GM12878 (cell line): ENCODE results near the gene PHF21B. TPM values are rescaled to one million over a fixed set of nuclear protein-coding genes. Genes with fewer than 3 reads are reported as not detected.

Source experiments
- ATAC-seq: fragments of 200-7000 bp; cut with Tn5 transposase; 3 replicates; pipeline ENCODE4 v1.9.1; 2020; ENCODE audit warnings: mild to moderate bottlenecking, moderate library complexity
- BruUV-seq: library from RNA; stranded (reverse); fragments of 400-500 nt; replicated peaks from 2 replicates; lab custom pipeline; 2021; lab: Mats Ljungman, UMichigan
- CTCF ChIA-PET: fragments of 300-600 bp; sonication (Branson Sonifier 250); formaldehyde crosslinking; extraction: SDS; loops from one replicate; lab custom pipeline; 2021; ENCODE audit warnings: inconsistent platforms; lab: Yijun Ruan, JAX
- POLR2A ChIA-PET: fragments of 350-600 bp; formaldehyde crosslinking; extraction: SDS; loops from one replicate; lab custom pipeline; 2021; ENCODE audit warnings: inconsistent platforms; lab: Charles Lee
- RAD21 ChIA-PET: fragments of 300-600 bp; sonication (Branson Sonifier 250); formaldehyde crosslinking; loops from one replicate; lab custom pipeline; 2023; ENCODE audit warnings: antibody characterized with exemption; ENCODE audit not compliant: unreplicated experiment; lab: Charles Lee
- SMC1A ChIA-PET: fragments of 300-600 bp; sonication (Branson Sonifier 250); formaldehyde crosslinking; loops from one replicate; lab custom pipeline; 2023; ENCODE audit not compliant: unreplicated experiment, uncharacterized antibody; lab: Charles Lee
- DNase-seq: peaks from one replicate; pipeline ENCODE4 v3.0.0-alpha.2; 2011; ENCODE audit warnings: low read depth, low spot score
- FAIRE-seq: peaks from 3 replicates; lab custom pipeline; 2011; peaks lifted over from hg19 to GRCh38; lab: Jason Lieb, UNC
- H2AFZ ChIP-seq: 2 replicates; pipeline ENCODE4 v1.6.0; 2011; ENCODE audit warnings: low read depth, low read length, control low read depth; ENCODE audit not compliant: control insufficient read depth
- H3K27ac ChIP-seq: 2 replicates; pipeline ENCODE4 v1.5.1; 2011; ENCODE audit warnings: control low read depth; ENCODE audit not compliant: control insufficient read depth, insufficient read depth
- H3K27me3 ChIP-seq, 2 experiments: replicated peaks in 1 of 2; 2 replicates each; pipeline versions ENCODE4 v1.6.0 to v1.6.1; 2011; ENCODE audit warnings: low read length in 1 of 2; ENCODE audit not compliant: control insufficient read depth in 2 of 2, insufficient read depth in 2 of 2
- H3K36me3 ChIP-seq, 2 experiments: 2 replicates each; pipeline ENCODE4 v1.5.1; 2011; ENCODE audit warnings: low read length in 1 of 2; ENCODE audit not compliant: control insufficient read depth in 2 of 2, insufficient read depth in 2 of 2
- H3K4me1 ChIP-seq: 2 replicates; pipeline ENCODE4 v1.6.1; 2011; ENCODE audit warnings: mild to moderate bottlenecking, low read length, moderate library complexity, mixed read lengths; ENCODE audit not compliant: control insufficient read depth, insufficient read depth
- H3K4me2 ChIP-seq: 2 replicates; pipeline ENCODE4 v1.6.0; 2011; ENCODE audit warnings: control low read depth; ENCODE audit not compliant: control insufficient read depth, insufficient read depth
- H3K4me3 ChIP-seq: fragments of 200-600 bp; sonication (generic); 2 replicates; pipeline ENCODE4 v1.5.1; 2016
- H3K79me2 ChIP-seq: 2 replicates; pipeline ENCODE4 v1.6.0; 2011; ENCODE audit warnings: low read length; ENCODE audit not compliant: control insufficient read depth, insufficient read depth
- H3K9ac ChIP-seq: 2 replicates; pipeline ENCODE4 v1.8.0; 2011; ENCODE audit warnings: low read length, control low read depth, mixed read lengths; ENCODE audit not compliant: control insufficient read depth, insufficient read depth
- H3K9me3 ChIP-seq: replicated peaks from 3 replicates; pipeline ENCODE4 v1.5.1; 2011; ENCODE audit warnings: mild to moderate bottlenecking, low read length; ENCODE audit not compliant: control insufficient read depth, insufficient read depth
- H4K20me1 ChIP-seq: 2 replicates; pipeline ENCODE4 v1.6.0; 2011; ENCODE audit not compliant: control insufficient read depth, insufficient read depth
- BCL11A ChIP-seq: IDR thresholded peaks from 2 replicates; pipeline ENCODE4 v1.6.1; 2011; ENCODE audit warnings: low read depth, low read length
- CHD2 ChIP-seq: IDR thresholded peaks from 2 replicates; pipeline ENCODE4 v1.6.1; 2011; ENCODE audit warnings: low read depth, low read length, improper control_type of control experiment, borderline replicate concordance
- NFIC ChIP-seq: IDR thresholded peaks from 2 replicates; pipeline ENCODE4 v1.6.1; 2012; ENCODE audit warnings: low read depth, mild to moderate bottlenecking, inconsistent platforms, low read length, moderate library complexity
- NFYA ChIP-seq: IDR thresholded peaks from 2 replicates; pipeline ENCODE4 v1.6.1; 2011; ENCODE audit warnings: low read depth, mild to moderate bottlenecking, low read length, improper control_type of control experiment, borderline replicate concordance
- POLR2AphosphoS5 ChIP-seq: IDR thresholded peaks from 2 replicates; pipeline ENCODE4 v1.6.1; 2011; ENCODE audit warnings: mild to moderate bottlenecking, low read length, inconsistent platforms
- SMAD1 ChIP-seq: fragments of 450-650 bp; IDR thresholded peaks from 2 replicates; pipeline ENCODE4 v1.6.1; 2018; ENCODE audit warnings: mild to moderate bottlenecking, low read depth; ENCODE audit not compliant: partially characterized antibody
- TARDBP ChIP-seq: IDR thresholded peaks from 2 replicates; pipeline ENCODE4 v1.6.1; 2016; ENCODE audit warnings: borderline replicate concordance
- WGBS: methylation state at CpG from one replicate; pipeline ENCODE4 v1.1.6; 2016; ENCODE audit warnings: low lambda C conversion rate; ENCODE audit not compliant: insufficient replicate concordance, insufficient coverage; ENCODE audit errors: missing lambda C conversion rate; 5-methylcytosine and 5-hydroxymethylcytosine counted together
- in situ Hi-C: fragments of 300-500 bp; cut with MboI; formaldehyde crosslinking; loops from 9 replicates; pipeline ENCODE4 v1.14.3; 2018; ENCODE audit warnings: mixed read lengths
- intact Hi-C: fragments of 100-400 bp; cut with micrococcal nuclease; formaldehyde crosslinking; loops from one replicate; pipeline ENCODE4 v1.14.2; 2022; ENCODE audit not compliant: unreplicated experiment
- polyA plus RNA-seq, 11 experiments: library from polyadenylated mRNA; depleted of rRNA in 4 of 11; unstranded in 6 of 11; stranded (reverse) in 5 of 11; fragments of >200 nt; fragmentation: Nextera tagmentation in 4 of 11; fragmentation: Illumina TruSeq in 1 of 11; extraction: Ambion mirVana in 4 of 11; extraction: Trizol in 1 of 11; gene quantifications; 1 replicate in 1 of 11; 2 replicates in 10 of 11; pipeline versions ENCODE4 v1.2.1 to v1.2.3, GENCODE V29; 2011 to 2016; ENCODE audit warnings: inconsistent platforms in 2 of 11, missing spikeins in 2 of 11, low read depth in 1 of 11
- total RNA-seq, 4 experiments: library from RNA; depleted of rRNA in 3 of 4; stranded (reverse); fragments of >200 nt in 3 of 4; fragmentation: Illumina TruSeq in 1 of 4; extraction: Trizol in 1 of 4; gene quantifications; 2 replicates each; pipeline versions ENCODE4 v1.2.1 to v1.2.3, GENCODE V29; 2013 to 2021
- TF ChIP-seq, protein P1 (sequence below): IDR thresholded peaks from 2 replicates; pipeline ENCODE4 v1.6.1; 2011; ENCODE audit warnings: borderline replicate concordance, low read depth, mild to moderate bottlenecking, moderate library complexity, mixed read lengths, low read length; ENCODE audit not compliant: insufficient read depth; ENCODE audit errors: extremely low read length

The PHF21B gene
- total and polyA plus RNA-seq, 10 of the 15 experiments (the other 5 are each of a cell fraction or from before 2014, with no cell fraction given) = 0.03 to 0.35 TPM; not detected in 8

DNA sequence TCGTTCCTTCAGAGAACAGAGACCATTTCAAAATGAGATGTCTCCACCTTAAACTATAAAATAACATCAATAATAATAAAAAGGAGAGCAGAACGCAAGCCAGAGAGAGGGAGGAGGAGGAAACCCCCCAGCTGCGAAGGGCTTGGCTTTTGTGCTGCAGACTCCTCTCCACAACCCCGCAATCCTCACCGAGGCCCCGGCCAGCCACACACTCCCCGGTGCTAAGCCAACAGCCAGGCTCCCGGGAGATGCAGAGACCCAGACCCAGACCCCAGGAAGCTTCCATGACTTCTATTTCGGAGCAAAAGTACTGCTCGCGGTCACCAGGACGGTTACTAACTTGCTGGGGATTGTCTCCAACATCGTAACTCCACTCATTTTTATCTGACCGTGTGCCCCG, 10.6 kb downstream of the PHF21B start (continued):
- TF ChIP-seq, protein P1, sequence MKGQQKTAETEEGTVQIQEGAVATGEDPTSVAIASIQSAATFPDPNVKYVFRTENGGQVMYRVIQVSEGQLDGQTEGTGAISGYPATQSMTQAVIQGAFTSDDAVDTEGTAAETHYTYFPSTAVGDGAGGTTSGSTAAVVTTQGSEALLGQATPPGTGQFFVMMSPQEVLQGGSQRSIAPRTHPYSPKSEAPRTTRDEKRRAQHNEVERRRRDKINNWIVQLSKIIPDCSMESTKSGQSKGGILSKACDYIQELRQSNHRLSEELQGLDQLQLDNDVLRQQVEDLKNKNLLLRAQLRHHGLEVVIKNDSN = no peak
- TF ChIP-seq NFYA (no peak), NFIC (no peak), SMAD1 (no peak), CHD2 (no peak), POLR2AphosphoS5 (no peak), TARDBP (no peak)

DNA sequence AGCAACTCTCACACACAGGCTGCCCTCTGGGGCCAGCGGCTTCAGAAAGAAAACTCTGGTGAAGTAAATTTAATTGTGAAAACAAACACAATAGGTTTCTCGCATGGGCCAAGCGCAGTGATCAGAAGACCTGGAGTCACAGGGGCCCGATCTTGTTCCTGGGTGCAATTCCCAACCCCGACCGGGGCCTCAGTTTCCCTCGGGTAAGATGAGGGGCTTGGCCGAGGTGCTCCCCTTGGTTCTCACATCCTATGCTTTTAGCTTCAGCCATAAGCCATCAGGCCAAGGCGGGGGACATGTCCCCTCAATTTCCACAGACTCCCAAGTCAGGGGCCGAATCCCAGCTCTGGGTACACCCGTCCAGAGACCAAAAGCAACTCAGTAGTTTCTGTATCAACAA, 11.5 kb downstream of the PHF21B start:
- no peaks in the 10 kb centered on the region for H3K4me1 ChIP-seq
- H2AFZ ChIP-seq = no peak overlapping the region
- ATAC-seq = no peak
- no peak overlapping the region for H3K9ac ChIP-seq
- H3K4me2 ChIP-seq = no peak overlapping the region
- ChIA-PET RAD21 (no interaction called here), POLR2A (no interaction called here), SMC1A (no interaction called here), CTCF (no interaction called here)
- no TSS peak for BruUV-seq
- intact Hi-C loops (no loop called here), in situ Hi-C loops (no loop called here)
- DNase-seq = no peak
- TF ChIP-seq TARDBP (no peak), BCL11A (no peak)
- H3K27me3 ChIP-seq = no peaks in the 10 kb centered on the region; a peak in 1 of 4 replicates
- no peaks in the 10 kb centered on the region for H3K79me2 ChIP-seq
- no peaks in the 10 kb centered on the region; the same call in 2 of the 3 replicates for H3K9me3 ChIP-seq
- H4K20me1 ChIP-seq = no peaks in the 10 kb centered on the region
- no peak overlapping the region for H3K27ac ChIP-seq
- H3K4me3 ChIP-seq = no peak overlapping the region
- H3K36me3 ChIP-seq = no peaks in the 10 kb centered on the region
- FAIRE-seq = no peak
- WGBS = 50% methylated on average over 11 of the region's 11 CpGs
